ENCODE data around the gene CDC27. TPM values are rescaled to one million over a fixed set of nuclear protein-coding genes. Genes with fewer than 3 reads are reported as not detected.

Gene CDC27
- total RNA-seq, 4 donors from 2014 or later = 48.2 to 51.1 (median 49.1) TPM

GRCh38 chr17:47214931-47215330, 25.8 kb upstream of the CDC27 start:
- no peak for DNase-seq (ENCODE audit: extremely low spot score)
- intact Hi-C loops (cut with DNase I) = no loop called here
- Histone ChIP-seq H3K27me3 (no peaks in the 10 kb centered on the region), H3K4me3 (no peak overlapping the region), H3K9me3 (no peaks in the 10 kb centered on the region), H3K27ac (replicated peaks in 1 of 4) (no peak overlapping the region), H3K4me1 (peaks cover 0 to 10% (median 0%) of the 10 kb centered on the region in 4 donors), H3K36me3 (no peaks in the 10 kb centered on the region)
- TF ChIP-seq POLR2AphosphoS5 (IDR thresholded peaks at IDR 0.05) = no peak
- no peak for TF ChIP-seq CTCF (IDR thresholded peaks at IDR 0.05)
- no peak for TF ChIP-seq EP300 (IDR thresholded peaks at IDR 0.05)
- TF ChIP-seq POLR2A (IDR thresholded peaks at IDR 0.05; ENCODE audit: low read depth) = no peak
- WGBS = 86% methylated on average over 3 of the region's 3 CpGs

DNA sequence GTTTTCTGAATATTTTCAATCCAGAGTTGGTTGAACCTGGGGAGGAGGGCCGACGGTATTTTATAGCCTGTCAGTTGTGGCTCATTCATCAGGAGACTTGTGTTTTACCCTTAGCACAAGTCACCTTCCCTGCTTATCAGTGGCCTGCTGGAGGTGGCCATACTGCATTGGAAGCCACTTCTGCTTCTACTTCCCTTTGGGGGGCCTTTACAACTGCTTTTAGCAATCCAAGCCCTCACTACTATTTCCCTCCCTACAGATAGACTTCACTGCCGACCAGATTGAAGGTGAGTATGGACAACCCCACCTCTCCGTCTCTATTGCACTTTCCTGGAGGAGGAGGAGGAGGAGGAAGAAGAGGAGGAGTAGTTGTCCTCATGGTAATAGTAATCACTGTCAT, 24.4 kb upstream of the CDC27 start:
- 85% methylated on average over 4 of the region's 4 CpGs for WGBS
- Histone ChIP-seq H3K4me1 (peaks cover 0 to 5% (median 0%) of the 10 kb centered on the region in 4 donors), H3K36me3 (no peaks in the 10 kb centered on the region), H3K9me3 (no peaks in the 10 kb centered on the region), H3K4me3 (no peak overlapping the region), H3K27me3 (no peaks in the 10 kb centered on the region), H3K27ac (replicated peaks in 1 of 4) (no peak overlapping the region)
- no peak for DNase-seq (ENCODE audit: extremely low spot score)
- TF ChIP-seq POLR2AphosphoS5 (IDR thresholded peaks at IDR 0.05) = no peak
- TF ChIP-seq EP300 (IDR thresholded peaks at IDR 0.05) = no peak
- TF ChIP-seq POLR2A (IDR thresholded peaks at IDR 0.05; ENCODE audit: low read depth) = no peak
- TF ChIP-seq CTCF (IDR thresholded peaks at IDR 0.05) = no peak
- intact Hi-C loops (cut with DNase I) = no loop called here

DNA sequence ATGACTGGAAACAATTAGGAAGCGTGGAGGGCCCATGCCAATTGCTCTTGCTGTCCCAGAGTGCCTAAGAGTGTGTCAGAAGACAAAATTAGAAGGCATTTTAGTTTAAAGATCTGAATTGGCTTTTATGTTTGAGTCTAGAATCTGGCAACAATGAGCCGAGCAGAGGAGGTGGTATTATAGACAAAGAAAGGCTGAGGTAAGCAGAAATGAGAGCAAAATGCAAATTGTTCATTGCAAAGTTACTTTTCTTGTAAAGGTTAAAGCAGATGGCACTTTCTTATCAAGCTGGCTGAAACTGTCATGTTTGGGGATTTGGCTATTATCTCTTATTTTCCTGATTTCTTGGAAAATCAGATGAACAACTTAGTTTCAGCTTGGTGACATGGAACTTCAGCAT, 23.4 kb upstream of the CDC27 start:
- Histone ChIP-seq H3K9me3 (no peaks in the 10 kb centered on the region), H3K27ac (replicated peaks in 1 of 4) (no peak overlapping the region), H3K4me1 (peaks cover 0 to 5% (median 0%) of the 10 kb centered on the region in 4 donors), H3K27me3 (no peaks in the 10 kb centered on the region), H3K4me3 (no peak overlapping the region), H3K36me3 (no peaks in the 10 kb centered on the region)
- no peak for TF ChIP-seq POLR2AphosphoS5 (IDR thresholded peaks at IDR 0.05)
- TF ChIP-seq EP300 (IDR thresholded peaks at IDR 0.05) = no peak
- TF ChIP-seq POLR2A (IDR thresholded peaks at IDR 0.05; ENCODE audit: low read depth) = no peak
- no peak for TF ChIP-seq CTCF (IDR thresholded peaks at IDR 0.05)
- WGBS = 95% methylated on average over 2 of the region's 2 CpGs
- no peak for DNase-seq (ENCODE audit: extremely low spot score)
- intact Hi-C loops (cut with DNase I) = no loop called here

GRCh38 chr17:47210779-47211178, 21.7 kb upstream of the CDC27 start:
- WGBS = 87% methylated on average over 2 of the region's 2 CpGs
- Histone ChIP-seq H3K27me3 (no peaks in the 10 kb centered on the region), H3K4me1 (peaks cover 3 to 6% (median 4%) of the 10 kb centered on the region in 4 donors), H3K9me3 (no peaks in the 10 kb centered on the region), H3K4me3 (no peak overlapping the region), H3K27ac (replicated peaks in 1 of 4) (no peak overlapping the region), H3K36me3 (no peaks in the 10 kb centered on the region)
- TF ChIP-seq EP300 (IDR thresholded peaks at IDR 0.05) (no peak), POLR2A (IDR thresholded peaks at IDR 0.05; ENCODE audit: low read depth) (no peak), CTCF (IDR thresholded peaks at IDR 0.05) (no peak), POLR2AphosphoS5 (IDR thresholded peaks at IDR 0.05) (no peak)
- no peak for DNase-seq (ENCODE audit: extremely low spot score)
- intact Hi-C loops (cut with DNase I) = no loop called here

DNA sequence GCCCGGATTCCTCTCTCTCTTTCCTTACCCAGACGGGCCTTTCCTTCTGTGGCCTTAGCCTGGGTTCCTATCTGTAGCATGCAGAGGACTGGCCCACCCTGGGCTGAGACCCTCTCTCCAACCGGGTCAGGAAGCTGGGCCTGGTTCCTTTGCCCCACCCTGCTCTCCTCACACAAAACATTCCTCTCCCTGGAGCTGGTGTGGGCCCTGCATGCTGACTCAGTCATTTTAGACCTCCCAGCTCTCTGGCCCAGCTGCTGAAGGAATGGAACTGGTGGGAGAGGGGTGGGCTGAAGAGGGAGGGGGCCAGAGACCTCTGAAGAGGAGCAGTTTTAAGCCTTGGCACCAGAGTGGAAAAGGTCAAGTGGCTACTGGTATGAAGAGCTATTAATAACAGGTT, 21.0 kb upstream of the CDC27 start:
- Histone ChIP-seq H3K27me3 (no peaks in the 10 kb centered on the region), H3K27ac (replicated peaks in 1 of 4) (no peak overlapping the region), H3K4me1 (peaks cover 10 to 13% (median 11%) of the 10 kb centered on the region in 4 donors), H3K4me3 (no peak overlapping the region), H3K36me3 (no peaks in the 10 kb centered on the region), H3K9me3 (no peaks in the 10 kb centered on the region)
- WGBS = 48% methylated on average over 3 of the region's 3 CpGs
- no peak for DNase-seq (ENCODE audit: extremely low spot score)
- no peak for TF ChIP-seq EP300 (IDR thresholded peaks at IDR 0.05)
- no peak for TF ChIP-seq POLR2A (IDR thresholded peaks at IDR 0.05; ENCODE audit: low read depth)
- no peak for TF ChIP-seq POLR2AphosphoS5 (IDR thresholded peaks at IDR 0.05)
- TF ChIP-seq CTCF (IDR thresholded peaks at IDR 0.05) = no peak
- intact Hi-C loops (cut with DNase I) = no loop called here
